Stimulated activated CD8-positive, alpha-beta memory T cell treated with anti-CD3 and anti-CD28 coated beads, Interleukin-15, amount 100 ng/mL, for 4 hours (primary cell): ENCODE data around the gene ATF5.

Experiments
- DNase-seq, 2 donors: peaks; one replicate each; pipeline ENCODE4 v3.0.0-alpha.2; 2020; ENCODE audit warnings: low read depth in 2 of 2

The ATF5 gene

DNA sequence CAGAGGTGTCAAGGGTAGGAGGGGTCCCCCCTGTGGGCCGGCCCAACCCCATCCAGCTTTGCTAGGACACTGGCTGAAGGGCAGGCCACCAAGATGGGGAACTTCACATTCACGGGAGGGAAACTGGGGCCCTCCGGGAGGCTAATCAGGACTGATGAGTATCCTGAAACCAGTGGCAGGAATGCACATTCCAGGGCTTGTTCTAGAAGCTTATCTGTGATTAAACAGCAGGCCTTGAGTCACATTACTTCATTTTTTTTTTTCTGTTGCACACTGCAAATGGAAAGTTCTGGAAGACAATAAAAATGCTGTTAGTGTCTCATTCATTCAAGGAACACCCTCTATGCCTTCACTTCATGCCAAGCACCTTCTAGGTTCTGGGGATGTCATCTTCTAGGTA, 47.5 kb downstream of the ATF5 start:
- DNase-seq = no peak

DNA sequence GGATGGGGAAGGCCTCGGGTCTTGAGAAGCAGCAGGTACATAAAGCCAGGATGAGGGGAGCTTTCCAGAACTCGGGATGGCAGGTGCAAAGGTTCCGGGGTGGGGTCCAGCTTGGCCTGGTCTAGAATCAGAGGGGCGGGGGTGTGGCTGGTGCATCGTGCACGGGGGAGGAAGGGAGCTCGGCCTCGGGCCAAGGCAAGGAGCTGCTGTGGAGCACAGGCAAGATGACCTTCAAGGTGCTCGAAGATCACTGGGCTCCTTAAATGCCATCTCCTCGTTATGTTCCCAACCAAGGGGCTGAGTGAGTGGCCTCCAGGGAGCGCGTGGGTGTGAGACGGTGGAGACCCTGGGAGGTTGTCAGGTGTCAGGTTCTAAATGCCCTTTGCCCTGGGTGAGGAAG, 48.1 kb downstream of the ATF5 start:
- no peak for DNase-seq

- DNase-seq = no peak
Observed at GRCh38 chr19:49977881-49978280, 48.9 kb downstream of the ATF5 start.

DNA sequence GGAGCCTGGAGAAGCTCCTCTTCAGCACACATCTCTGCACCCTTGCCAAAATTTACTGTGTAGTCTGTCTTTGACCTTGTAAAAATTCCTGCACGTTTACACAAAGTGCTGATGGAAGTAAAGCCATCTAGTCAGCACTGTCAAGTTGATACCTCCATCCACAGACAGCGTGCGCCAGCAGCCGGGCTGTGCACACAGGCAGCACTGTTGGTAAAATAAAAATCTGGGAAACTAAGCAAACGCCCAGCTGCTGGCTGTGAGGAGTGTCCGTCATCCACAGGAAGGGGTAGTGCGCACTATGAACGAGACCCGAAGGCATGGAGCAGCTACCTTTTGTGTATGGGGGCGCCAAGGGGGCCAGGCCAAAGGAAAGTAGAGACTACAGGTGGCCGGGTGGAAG, 49.3 kb downstream of the ATF5 start:
- DNase-seq = no peak

GRCh38 chr19:49981603-49982593, 52.9 kb downstream of the ATF5 start:
- no peak for DNase-seq
